H9 (cell line): ENCODE measurements around the gene SERPINH1. TPM values are rescaled to one million over a fixed set of nuclear protein-coding genes. Genes with fewer than 3 reads are reported as not detected.

Experiments used
- DNase-seq: peaks from one replicate; pipeline ENCODE4 v3.0.0-alpha.2; 2017
- H2AFZ ChIP-seq: one replicate; pipeline ENCODE4 v1.6.1; 2013; ENCODE audit warnings: mild to moderate bottlenecking, low read length, control low read depth, moderate library complexity
- H2AK5ac ChIP-seq: 2 replicates; pipeline ENCODE4 v1.6.1; 2013; ENCODE audit warnings: low read length, control low read depth, mixed read lengths; ENCODE audit not compliant: insufficient read length
- H2BK120ac ChIP-seq: one replicate; pipeline ENCODE4 v1.6.1; 2013; ENCODE audit warnings: low read depth, mild to moderate bottlenecking, low read length, control low read depth, inconsistent platforms; ENCODE audit not compliant: poor library complexity, severe bottlenecking
- H2BK12ac ChIP-seq: 2 replicates; pipeline ENCODE4 v1.6.1; 2013; ENCODE audit warnings: low read length, control low read depth, mixed read lengths, low read depth; ENCODE audit not compliant: insufficient read length
- H2BK15ac ChIP-seq: 2 replicates; pipeline ENCODE4 v1.6.1; 2013; ENCODE audit warnings: low read depth, low read length, control low read depth
- H2BK20ac ChIP-seq: one replicate; pipeline ENCODE4 v1.6.1; 2013; ENCODE audit warnings: low read depth, mild to moderate bottlenecking, low read length, control low read depth, inconsistent platforms; ENCODE audit not compliant: poor library complexity, severe bottlenecking
- H2BK5ac ChIP-seq: 2 replicates; pipeline ENCODE4 v1.6.1; 2013; ENCODE audit warnings: low read length, control low read depth, mixed read lengths; ENCODE audit not compliant: insufficient read length
- H3K14ac ChIP-seq: 2 replicates; pipeline ENCODE4 v1.6.1; 2013; ENCODE audit warnings: low read length, control low read depth; ENCODE audit not compliant: insufficient read depth
- H3K18ac ChIP-seq: 2 replicates; pipeline ENCODE4 v1.6.1; 2013; ENCODE audit warnings: low read depth, mild to moderate bottlenecking, mixed read lengths, low read length, control low read depth; ENCODE audit not compliant: insufficient read length
- H3K23ac ChIP-seq: 2 replicates; pipeline ENCODE4 v1.6.1; 2013; ENCODE audit warnings: low read length, control low read depth, mixed read lengths, low read depth; ENCODE audit not compliant: insufficient read length
- H3K23me2 ChIP-seq: 2 replicates; pipeline ENCODE4 v1.6.1; 2013; ENCODE audit warnings: low read depth, mild to moderate bottlenecking, mixed read lengths, low read length, control low read depth; ENCODE audit not compliant: insufficient read length, poor library complexity, severe bottlenecking
- H3K27ac ChIP-seq: 2 replicates; pipeline ENCODE4 v1.5.1; 2013; ENCODE audit warnings: low read length, control low read depth, mixed read lengths, low read depth; ENCODE audit not compliant: insufficient read length
- H3K27me3 ChIP-seq: 2 replicates; pipeline ENCODE4 v1.6.1; 2013; ENCODE audit warnings: low read length, control low read depth, inconsistent platforms; ENCODE audit not compliant: insufficient read depth
- H3K4ac ChIP-seq: 2 replicates; pipeline ENCODE4 v1.6.1; 2013; ENCODE audit warnings: low read depth, mild to moderate bottlenecking, control low read depth, inconsistent platforms, low read length, moderate library complexity
- H3K4me1 ChIP-seq: 2 replicates; pipeline ENCODE4 v1.6.1; 2013; ENCODE audit warnings: low read length, control low read depth, inconsistent platforms; ENCODE audit not compliant: insufficient read depth
- H3K4me2 ChIP-seq: 2 replicates; pipeline ENCODE4 v1.6.1; 2013; ENCODE audit warnings: low read length, control low read depth, mixed read lengths; ENCODE audit not compliant: insufficient read length, insufficient read depth
- H3K56ac ChIP-seq: 2 replicates; pipeline ENCODE4 v1.6.1; 2013; ENCODE audit warnings: low read depth, mild to moderate bottlenecking, mixed read lengths, low read length, control low read depth; ENCODE audit not compliant: insufficient read length
- H3K79me1 ChIP-seq: 2 replicates; pipeline ENCODE4 v1.6.1; 2013; ENCODE audit warnings: low read depth, mild to moderate bottlenecking, moderate library complexity, low read length, control low read depth, inconsistent platforms; ENCODE audit not compliant: insufficient read depth, poor library complexity, severe bottlenecking
- H3K79me2 ChIP-seq: 2 replicates; pipeline ENCODE4 v1.6.1; 2013; ENCODE audit warnings: low read length, control low read depth, inconsistent platforms; ENCODE audit not compliant: insufficient read depth
- H3K9ac ChIP-seq: 2 replicates; pipeline ENCODE4 v1.6.1; 2013; ENCODE audit warnings: low read length, control low read depth, mixed read lengths; ENCODE audit not compliant: insufficient read length; ENCODE audit errors: extremely low read depth
- H3K9me3 ChIP-seq: one replicate; pipeline ENCODE4 v1.6.1; 2013; ENCODE audit warnings: low read depth, low read length, inconsistent platforms; ENCODE audit not compliant: control insufficient read depth
- H3T11ph ChIP-seq: one replicate; pipeline ENCODE4 v1.6.1; 2013; ENCODE audit warnings: mild to moderate bottlenecking, low read length, control low read depth, inconsistent platforms
- H4K20me1 ChIP-seq: one replicate; pipeline ENCODE4 v1.6.1; 2013; ENCODE audit not compliant: control insufficient read depth, insufficient read length, insufficient read depth
- H4K5ac ChIP-seq: 2 replicates; pipeline ENCODE4 v1.6.1; 2013; ENCODE audit warnings: low read depth, mild to moderate bottlenecking, mixed read lengths, low read length, control low read depth; ENCODE audit not compliant: insufficient read length
- H4K8ac ChIP-seq: replicated peaks from 2 replicates; pipeline ENCODE4 v1.6.1; 2013; ENCODE audit warnings: low read length, control low read depth, mixed read lengths, low read depth; ENCODE audit not compliant: insufficient read length
- H4K91ac ChIP-seq: 2 replicates; pipeline ENCODE4 v1.6.1; 2013; ENCODE audit warnings: low read depth, mild to moderate bottlenecking, moderate library complexity, mixed read lengths, low read length, control low read depth; ENCODE audit not compliant: insufficient read length
- H3K27ac Mint-ChIP-seq, 3 experiments: 2 replicates in 2 of 3; 3 replicates in 1 of 3; pipeline ENCODE4 v1.8.0; 2020 to 2021; ENCODE audit warnings: mixed read lengths in 3 of 3, mild to moderate bottlenecking in 1 of 3, moderate library complexity in 1 of 3
- H3K27me3 Mint-ChIP-seq: 2 replicates; pipeline ENCODE4 v1.8.0; 2021; ENCODE audit warnings: low read depth, mild to moderate bottlenecking, moderate library complexity, mixed read lengths
- H3K36me3 Mint-ChIP-seq, 3 experiments: 2 replicates in 2 of 3; 3 replicates in 1 of 3; pipeline ENCODE4 v1.8.0; 2020 to 2021; ENCODE audit warnings: low read depth in 3 of 3, mixed read lengths in 3 of 3; ENCODE audit not compliant: insufficient read depth in 1 of 3
- H3K4me1 Mint-ChIP-seq, 2 experiments: 2 replicates each; pipeline ENCODE4 v1.8.0; 2020; ENCODE audit warnings: mixed read lengths in 2 of 2
- H3K4me3 Mint-ChIP-seq, 2 experiments: 2 replicates in 1 of 2; 3 replicates in 1 of 2; pipeline ENCODE4 v1.8.0; 2020 to 2021; ENCODE audit warnings: mild to moderate bottlenecking in 2 of 2, mixed read lengths in 2 of 2, moderate library complexity in 1 of 2
- H3K9me3 Mint-ChIP-seq, 2 experiments: 2 replicates in 1 of 2; 3 replicates in 1 of 2; pipeline ENCODE4 v1.8.0; 2020; ENCODE audit warnings: mild to moderate bottlenecking in 2 of 2, mixed read lengths in 2 of 2, moderate library complexity in 1 of 2
- CTCF ChIP-seq: fragments of 200-600 bp; sonication (generic); conservative IDR thresholded peaks from 3 replicates; pipeline ENCODE4 v1.8.0; 2021; ENCODE audit warnings: antibody characterized with exemption, mild to moderate bottlenecking
- WGBS: extraction: QIAGEN DNeasy Blood & Tissue Kit; methylation state at CpG from one replicate; pipeline ENCODE4 v1.1.7; 2013; ENCODE audit warnings: missing lambda C conversion rate, low lambda C conversion rate, mixed read lengths; ENCODE audit not compliant: insufficient read length; ENCODE audit errors: extremely low coverage; 5-methylcytosine and 5-hydroxymethylcytosine counted together
- long read RNA-seq: library from polyadenylated mRNA; unstranded; transcript quantifications from one replicate; pipeline ENCODE4 v2.0.0, GENCODE V29; 2020
- total RNA-seq: library from RNA; stranded (reverse); gene quantifications from 2 replicates; pipeline ENCODE4 v1.2.1, GENCODE V29; 2021

SERPINH1 gene
- 253 and 263 TPM in 2 replicates for total RNA-seq
- long read RNA-seq, transcript SERPINH1-202 (5 exons, 3,391 nt) = minor isoform, 5 of 664 reads
- long read RNA-seq, transcript SERPINH1-215 (6 exons, 2,299 nt) = minor isoform, 8 of 664 reads
- long read RNA-seq, transcript SERPINH1-201 (5 exons, 2,225 nt) = major isoform, 593 of 664 reads
- long read RNA-seq, partial matches to known transcripts = 26 of 664 reads
- long read RNA-seq, other reads (novel, unspliced or antisense) = 31 of 664 reads

- Histone ChIP-seq H4K8ac (no peak within 1 kb of the TSS), H3K79me2 (peaks cover 32% of the 10 kb centered on the region; the same call in 1 of the 2 replicates)
Measured at GRCh38 chr11:75562048-75562835, at the start of gene SERPINH1. TSS of gene SERPINH1 (plus strand) at chr11:75562253. CDS start at chr11:75566350, 4,097 bp downstream.

More at GRCh38 chr11:75562048-75562835, at the start of gene SERPINH1:
- peak within 1 kb of the TSS; percentile 72 for H3K27ac ChIP-seq
- no peak within 1 kb of the TSS for H3T11ph ChIP-seq
- H3K79me1 ChIP-seq = peaks cover 3% of the 10 kb centered on the region
- Mint-ChIP-seq H3K4me3 (peak within 1 kb of the TSS; percentile 96), H3K9me3 (no peaks in the 10 kb centered on the region; a peak in 1 of 5 replicates), H3K27ac (peak within 1 kb of the TSS; percentile 99 to 100 (median 99)), H3K27me3 (peaks cover under 1% of the 10 kb centered on the region; the same call in 1 of the 2 replicates), H3K36me3 (peaks cover 12 to 29% (median 20%) of the 10 kb centered on the region in 3 experiments), H3K4me1 (peaks cover 43 to 72% of the 10 kb centered on the region in 2 experiments)
- DNase-seq = peak; percentile 90
- H3K4ac ChIP-seq = peak within 1 kb of the TSS; percentile 80; the same call in 1 of the 2 replicates
- no peaks in the 10 kb centered on the region for H4K20me1 ChIP-seq
- TF ChIP-seq CTCF = no peak
- H3K9me3 ChIP-seq = no peaks in the 10 kb centered on the region
- no peak within 1 kb of the TSS for H3K56ac ChIP-seq
- H3K4me1 ChIP-seq = peaks cover 14% of the 10 kb centered on the region
- H3K14ac ChIP-seq = peak within 1 kb of the TSS; percentile 77
- no peak within 1 kb of the TSS for H4K91ac ChIP-seq
- H4K5ac ChIP-seq = no peak within 1 kb of the TSS
- no peaks in the 10 kb centered on the region for H3K27me3 ChIP-seq
- peak within 1 kb of the TSS; percentile 63 for H3K9ac ChIP-seq
- no CpG with 5 or more reads among the region's 51 CpGs for WGBS
- no peak within 1 kb of the TSS for H2AK5ac ChIP-seq
- H3K4me2 ChIP-seq = peak within 1 kb of the TSS; percentile 85
- H3K18ac ChIP-seq = peak within 1 kb of the TSS; percentile 82
- no peak within 1 kb of the TSS for H2BK5ac ChIP-seq
- H2BK120ac ChIP-seq = peak within 1 kb of the TSS; percentile 78
- no peak within 1 kb of the TSS for H2BK20ac ChIP-seq
- H2AFZ ChIP-seq = no peak within 1 kb of the TSS
- peaks cover 19% of the 10 kb centered on the region for H3K23me2 ChIP-seq
- peak within 1 kb of the TSS; percentile 18 for H2BK12ac ChIP-seq
- H3K23ac ChIP-seq = no peak within 1 kb of the TSS
- no peak within 1 kb of the TSS for H2BK15ac ChIP-seq
